ENCODE data around the gene NOXRED1. TPM values are rescaled to one million over a fixed set of nuclear protein-coding genes. Genes with fewer than 3 reads are reported as not detected.

NOXRED1 gene, protein sequence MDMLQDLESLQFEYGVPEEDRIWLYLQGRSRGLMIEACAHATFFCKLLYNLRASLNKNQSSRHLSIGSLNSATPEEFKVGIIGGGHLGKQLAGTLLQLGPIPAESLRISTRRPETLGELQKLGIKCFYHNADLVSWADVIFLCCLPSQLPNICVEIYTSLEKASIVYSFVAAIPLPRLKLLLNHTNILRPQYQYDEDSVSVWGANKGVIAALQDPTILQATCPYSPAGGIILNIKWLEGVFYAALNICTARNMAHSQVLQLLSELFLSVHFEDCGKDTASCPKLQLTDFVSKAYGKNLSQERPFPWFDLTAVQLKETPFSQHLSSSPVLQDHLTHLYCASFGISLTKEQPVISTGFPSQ
- total RNA-seq (2014; rRNA removed; shearing (Covaris generic)): not detected in 2 replicates
- polyA plus RNA-seq (2016; fragmentation: Nextera tagmentation; extraction: Ambion mirVana): 0.24 TPM in 1 of 2 replicates, not detected in the other
- long read RNA-seq: 0 reads

- DNase-seq (ENCODE audit: low spot score) (no peak), ATAC-seq (no peak)
- H2AFZ ChIP-seq: no peak within 1 kb of the TSS
- TF ChIP-seq NANOG (IDR thresholded peaks at IDR 0.05; ENCODE audit: borderline replicate concordance): no peak
- no peak for TF ChIP-seq ETS1 (IDR thresholded peaks at IDR 0.05)
- TF ChIP-seq ZNF114 (CRISPR knock-in tag; IDR thresholded peaks at IDR 0.05): no peak
- no peak for TF ChIP-seq CREB1 (CRISPR knock-in tag; IDR thresholded peaks at IDR 0.05; ENCODE audit: low read depth)
- TF ChIP-seq EZH2 (IDR thresholded peaks at IDR 0.05; ENCODE audit: low read depth, unreplicated experiment): no peak
- TF ChIP-seq EZH2phosphoT487 (IDR thresholded peaks at IDR 0.05; ENCODE audit: unreplicated experiment): no peak
- no peak for TF ChIP-seq POLR2AphosphoS5 (IDR thresholded peaks at IDR 0.05; ENCODE audit: low read depth)
- no peak for TF ChIP-seq JUNB (IDR thresholded peaks at IDR 0.05; ENCODE audit: unreplicated experiment)
- TF ChIP-seq REST (IDR thresholded peaks at IDR 0.05; ENCODE audit: unreplicated experiment): no peak
- no peak for TF ChIP-seq ZNF331 (CRISPR knock-in tag; IDR thresholded peaks at IDR 0.05; ENCODE audit: low read depth)
- TF ChIP-seq, protein P1, sequence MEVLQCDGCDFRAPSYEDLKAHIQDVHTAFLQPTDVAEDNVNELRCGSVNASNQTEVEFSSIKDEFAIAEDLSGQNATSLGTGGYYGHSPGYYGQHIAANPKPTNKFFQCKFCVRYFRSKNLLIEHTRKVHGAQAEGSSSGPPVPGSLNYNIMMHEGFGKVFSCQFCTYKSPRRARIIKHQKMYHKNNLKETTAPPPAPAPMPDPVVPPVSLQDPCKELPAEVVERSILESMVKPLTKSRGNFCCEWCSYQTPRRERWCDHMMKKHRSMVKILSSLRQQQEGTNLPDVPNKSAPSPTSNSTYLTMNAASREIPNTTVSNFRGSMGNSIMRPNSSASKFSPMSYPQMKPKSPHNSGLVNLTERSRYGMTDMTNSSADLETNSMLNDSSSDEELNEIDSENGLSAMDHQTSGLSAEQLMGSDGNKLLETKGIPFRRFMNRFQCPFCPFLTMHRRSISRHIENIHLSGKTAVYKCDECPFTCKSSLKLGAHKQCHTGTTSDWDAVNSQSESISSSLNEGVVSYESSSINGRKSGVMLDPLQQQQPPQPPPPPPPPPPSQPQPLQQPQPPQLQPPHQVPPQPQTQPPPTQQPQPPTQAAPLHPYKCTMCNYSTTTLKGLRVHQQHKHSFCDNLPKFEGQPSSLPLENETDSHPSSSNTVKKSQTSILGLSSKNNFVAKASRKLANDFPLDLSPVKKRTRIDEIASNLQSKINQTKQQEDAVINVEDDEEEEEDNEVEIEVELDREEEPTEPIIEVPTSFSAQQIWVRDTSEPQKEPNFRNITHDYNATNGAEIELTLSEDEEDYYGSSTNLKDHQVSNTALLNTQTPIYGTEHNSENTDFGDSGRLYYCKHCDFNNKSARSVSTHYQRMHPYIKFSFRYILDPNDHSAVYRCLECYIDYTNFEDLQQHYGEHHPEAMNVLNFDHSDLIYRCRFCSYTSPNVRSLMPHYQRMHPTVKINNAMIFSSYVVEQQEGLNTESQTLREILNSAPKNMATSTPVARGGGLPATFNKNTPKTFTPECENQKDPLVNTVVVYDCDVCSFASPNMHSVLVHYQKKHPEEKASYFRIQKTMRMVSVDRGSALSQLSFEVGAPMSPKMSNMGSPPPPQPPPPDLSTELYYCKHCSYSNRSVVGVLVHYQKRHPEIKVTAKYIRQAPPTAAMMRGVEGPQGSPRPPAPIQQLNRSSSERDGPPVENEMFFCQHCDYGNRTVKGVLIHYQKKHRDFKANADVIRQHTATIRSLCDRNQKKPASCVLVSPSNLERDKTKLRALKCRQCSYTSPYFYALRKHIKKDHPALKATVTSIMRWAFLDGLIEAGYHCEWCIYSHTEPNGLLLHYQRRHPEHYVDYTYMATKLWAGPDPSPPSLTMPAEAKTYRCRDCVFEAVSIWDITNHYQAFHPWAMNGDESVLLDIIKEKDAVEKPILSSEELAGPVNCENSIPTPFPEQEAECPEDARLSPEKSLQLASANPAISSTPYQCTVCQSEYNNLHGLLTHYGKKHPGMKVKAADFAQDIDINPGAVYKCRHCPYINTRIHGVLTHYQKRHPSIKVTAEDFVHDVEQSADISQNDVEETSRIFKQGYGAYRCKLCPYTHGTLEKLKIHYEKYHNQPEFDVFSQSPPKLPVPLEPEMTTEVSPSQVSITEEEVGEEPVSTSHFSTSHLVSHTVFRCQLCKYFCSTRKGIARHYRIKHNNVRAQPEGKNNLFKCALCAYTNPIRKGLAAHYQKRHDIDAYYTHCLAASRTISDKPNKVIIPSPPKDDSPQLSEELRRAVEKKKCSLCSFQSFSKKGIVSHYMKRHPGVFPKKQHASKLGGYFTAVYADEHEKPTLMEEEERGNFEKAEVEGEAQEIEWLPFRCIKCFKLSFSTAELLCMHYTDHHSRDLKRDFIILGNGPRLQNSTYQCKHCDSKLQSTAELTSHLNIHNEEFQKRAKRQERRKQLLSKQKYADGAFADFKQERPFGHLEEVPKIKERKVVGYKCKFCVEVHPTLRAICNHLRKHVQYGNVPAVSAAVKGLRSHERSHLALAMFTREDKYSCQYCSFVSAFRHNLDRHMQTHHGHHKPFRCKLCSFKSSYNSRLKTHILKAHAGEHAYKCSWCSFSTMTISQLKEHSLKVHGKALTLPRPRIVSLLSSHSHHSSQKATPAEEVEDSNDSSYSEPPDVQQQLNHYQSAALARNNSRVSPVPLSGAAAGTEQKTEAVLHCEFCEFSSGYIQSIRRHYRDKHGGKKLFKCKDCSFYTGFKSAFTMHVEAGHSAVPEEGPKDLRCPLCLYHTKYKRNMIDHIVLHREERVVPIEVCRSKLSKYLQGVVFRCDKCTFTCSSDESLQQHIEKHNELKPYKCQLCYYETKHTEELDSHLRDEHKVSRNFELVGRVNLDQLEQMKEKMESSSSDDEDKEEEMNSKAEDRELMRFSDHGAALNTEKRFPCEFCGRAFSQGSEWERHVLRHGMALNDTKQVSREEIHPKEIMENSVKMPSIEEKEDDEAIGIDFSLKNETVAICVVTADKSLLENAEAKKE (CRISPR knock-in tag; IDR thresholded peaks at IDR 0.05): no peak
- TF ChIP-seq STAT1 (IDR thresholded peaks at IDR 0.05; ENCODE audit: unreplicated experiment): no peak
- no peak for TF ChIP-seq CTCF (conservative IDR thresholded peaks at IDR 0.05; ENCODE audit: low read depth in 2 of 2)
- Mint-ChIP-seq H3K36me3 (ENCODE audit: low read depth) (peaks cover 52% of the 10 kb centered on the region), H3K9me3 (peaks cover 18% of the 10 kb centered on the region), H3K4me3 (no peak within 1 kb of the TSS), H3K27me3 (ENCODE audit: insufficient read depth, low read depth, poor library complexity) (no peaks in the 10 kb centered on the region), H3K27ac (no peak within 1 kb of the TSS), H3K4me1 (peaks cover 10% of the 10 kb centered on the region)
- peaks cover 5% of the 10 kb centered on the region; the same call in 1 of the 2 replicates for H3K36me3 ChIP-seq (ENCODE audit: insufficient read depth)
- no peaks in the 10 kb centered on the region for H3K79me2 ChIP-seq (replicated peaks; ENCODE audit: insufficient read depth)
- H3K9me2 ChIP-seq (ENCODE audit: insufficient read depth): no peaks in the 10 kb centered on the region
- H3K4me2 ChIP-seq: 0 out of 2 replicates have a peak within 1 kb of the TSS, but pooled peaks have one; percentile 51
- no peaks in the 10 kb centered on the region for H3K27me3 ChIP-seq (ENCODE audit: insufficient read depth)
- H3K4me3 ChIP-seq: no peak within 1 kb of the TSS
- H3K27ac ChIP-seq (ENCODE audit: low read depth): no peak within 1 kb of the TSS
- no peaks in the 10 kb centered on the region for H3F3A ChIP-seq (replicated peaks; ENCODE audit: low read depth)
- peaks cover 11% of the 10 kb centered on the region; the same call in 1 of the 2 replicates for H3K4me1 ChIP-seq (ENCODE audit: insufficient read depth)
- no peaks in the 10 kb centered on the region for H4K20me1 ChIP-seq (replicated peaks; ENCODE audit: insufficient read depth)
Observed at GRCh38 chr14:77423423-77423822, at the start of gene NOXRED1. TSS of gene NOXRED1 (minus strand) at chr14:77423523. CDS start at chr14:77422889, 634 bp downstream.
